Gastroesophageal sphincter (tissue), 3 donors: Measurements from ENCODE around the gene STRBP.

Source experiments
- EP300 ChIP-seq: sonication (generic); formaldehyde crosslinking; IDR thresholded peaks from one replicate; pipeline ENCODE4 v1.6.1; 2017; ENCODE audit warnings: antibody characterized with exemption, mild to moderate bottlenecking
- POLR2A ChIP-seq, 2 donors: fragments of 450-650 bp; IDR thresholded peaks; one replicate each; pipeline ENCODE4 v1.6.1; 2017; ENCODE audit warnings: antibody characterized with exemption in 2 of 2, mild to moderate bottlenecking in 2 of 2, moderate library complexity in 1 of 2
- POLR2AphosphoS5 ChIP-seq: sonication (generic); formaldehyde crosslinking; IDR thresholded peaks from one replicate; pipeline ENCODE4 v1.6.1; 2017; ENCODE audit warnings: antibody characterized with exemption
- TF ChIP-seq, protein P1 (sequence below), 4 experiments: fragments of 200-600 bp in 2 of 4; fragments of 450-650 bp in 2 of 4; sonication (generic) in 1 of 4; IDR thresholded peaks; one replicate each; pipeline ENCODE4 v1.5.1; 2017 to 2019; ENCODE audit warnings: antibody characterized with exemption in 4 of 4, mild to moderate bottlenecking in 2 of 4, moderate library complexity in 2 of 4

DNA sequence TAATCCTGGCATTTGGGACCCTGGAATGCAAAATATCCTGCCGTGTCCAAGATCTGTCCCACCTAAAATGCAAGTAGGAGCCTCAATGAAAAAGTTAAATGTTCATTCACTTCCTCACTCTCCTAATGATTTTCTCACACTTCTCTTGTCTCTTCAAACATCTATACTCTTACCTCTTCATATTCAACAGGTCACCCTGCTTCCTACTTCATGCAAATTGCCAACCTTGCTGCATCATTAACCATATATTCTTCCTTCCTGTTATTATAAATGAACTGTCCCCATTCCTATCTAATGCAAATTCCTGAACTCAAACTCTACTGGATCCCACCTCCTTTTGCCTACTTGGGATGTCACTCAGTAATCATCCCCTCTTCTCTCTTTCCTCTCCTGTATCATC lies 74.4 kb downstream of the STRBP start:
- TF ChIP-seq, protein P1, sequence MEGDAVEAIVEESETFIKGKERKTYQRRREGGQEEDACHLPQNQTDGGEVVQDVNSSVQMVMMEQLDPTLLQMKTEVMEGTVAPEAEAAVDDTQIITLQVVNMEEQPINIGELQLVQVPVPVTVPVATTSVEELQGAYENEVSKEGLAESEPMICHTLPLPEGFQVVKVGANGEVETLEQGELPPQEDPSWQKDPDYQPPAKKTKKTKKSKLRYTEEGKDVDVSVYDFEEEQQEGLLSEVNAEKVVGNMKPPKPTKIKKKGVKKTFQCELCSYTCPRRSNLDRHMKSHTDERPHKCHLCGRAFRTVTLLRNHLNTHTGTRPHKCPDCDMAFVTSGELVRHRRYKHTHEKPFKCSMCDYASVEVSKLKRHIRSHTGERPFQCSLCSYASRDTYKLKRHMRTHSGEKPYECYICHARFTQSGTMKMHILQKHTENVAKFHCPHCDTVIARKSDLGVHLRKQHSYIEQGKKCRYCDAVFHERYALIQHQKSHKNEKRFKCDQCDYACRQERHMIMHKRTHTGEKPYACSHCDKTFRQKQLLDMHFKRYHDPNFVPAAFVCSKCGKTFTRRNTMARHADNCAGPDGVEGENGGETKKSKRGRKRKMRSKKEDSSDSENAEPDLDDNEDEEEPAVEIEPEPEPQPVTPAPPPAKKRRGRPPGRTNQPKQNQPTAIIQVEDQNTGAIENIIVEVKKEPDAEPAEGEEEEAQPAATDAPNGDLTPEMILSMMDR (IDR thresholded peaks at IDR 0.05), result no peak
- TF ChIP-seq POLR2AphosphoS5 (no peak), EP300 (no peak), POLR2A (IDR thresholded peaks at IDR 0.05) (no peak)
